ENCODE results near the gene USP15.

The USP15 gene

DNA sequence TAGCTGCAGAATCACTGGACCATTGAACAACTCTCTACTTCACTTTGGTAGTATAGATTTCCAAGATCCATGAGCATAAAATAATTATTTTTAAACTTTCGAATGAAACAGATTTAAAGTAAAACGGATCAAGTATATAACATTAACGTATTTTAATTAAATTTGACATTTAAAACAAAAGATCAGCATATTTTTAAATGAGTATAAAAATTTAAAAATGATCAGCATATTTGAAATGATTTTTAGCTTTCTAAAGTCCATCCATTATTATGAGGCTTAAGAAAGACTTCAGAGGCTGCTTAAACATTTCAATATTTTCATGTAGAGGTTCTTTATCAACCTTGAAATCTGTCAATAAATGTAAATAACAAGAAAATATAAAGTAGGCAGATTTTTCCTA lies 5.2 kb upstream of the USP15 start:
- DNase-seq (ENCODE audit: low read depth), result no peak
- no peak overlapping the region for H3K4me3 ChIP-seq (ENCODE audit: low read length)
- TF ChIP-seq, protein P1, sequence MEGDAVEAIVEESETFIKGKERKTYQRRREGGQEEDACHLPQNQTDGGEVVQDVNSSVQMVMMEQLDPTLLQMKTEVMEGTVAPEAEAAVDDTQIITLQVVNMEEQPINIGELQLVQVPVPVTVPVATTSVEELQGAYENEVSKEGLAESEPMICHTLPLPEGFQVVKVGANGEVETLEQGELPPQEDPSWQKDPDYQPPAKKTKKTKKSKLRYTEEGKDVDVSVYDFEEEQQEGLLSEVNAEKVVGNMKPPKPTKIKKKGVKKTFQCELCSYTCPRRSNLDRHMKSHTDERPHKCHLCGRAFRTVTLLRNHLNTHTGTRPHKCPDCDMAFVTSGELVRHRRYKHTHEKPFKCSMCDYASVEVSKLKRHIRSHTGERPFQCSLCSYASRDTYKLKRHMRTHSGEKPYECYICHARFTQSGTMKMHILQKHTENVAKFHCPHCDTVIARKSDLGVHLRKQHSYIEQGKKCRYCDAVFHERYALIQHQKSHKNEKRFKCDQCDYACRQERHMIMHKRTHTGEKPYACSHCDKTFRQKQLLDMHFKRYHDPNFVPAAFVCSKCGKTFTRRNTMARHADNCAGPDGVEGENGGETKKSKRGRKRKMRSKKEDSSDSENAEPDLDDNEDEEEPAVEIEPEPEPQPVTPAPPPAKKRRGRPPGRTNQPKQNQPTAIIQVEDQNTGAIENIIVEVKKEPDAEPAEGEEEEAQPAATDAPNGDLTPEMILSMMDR (conservative IDR thresholded peaks at IDR 0.05; ENCODE audit: low read depth, low read length), result no peak

DNA sequence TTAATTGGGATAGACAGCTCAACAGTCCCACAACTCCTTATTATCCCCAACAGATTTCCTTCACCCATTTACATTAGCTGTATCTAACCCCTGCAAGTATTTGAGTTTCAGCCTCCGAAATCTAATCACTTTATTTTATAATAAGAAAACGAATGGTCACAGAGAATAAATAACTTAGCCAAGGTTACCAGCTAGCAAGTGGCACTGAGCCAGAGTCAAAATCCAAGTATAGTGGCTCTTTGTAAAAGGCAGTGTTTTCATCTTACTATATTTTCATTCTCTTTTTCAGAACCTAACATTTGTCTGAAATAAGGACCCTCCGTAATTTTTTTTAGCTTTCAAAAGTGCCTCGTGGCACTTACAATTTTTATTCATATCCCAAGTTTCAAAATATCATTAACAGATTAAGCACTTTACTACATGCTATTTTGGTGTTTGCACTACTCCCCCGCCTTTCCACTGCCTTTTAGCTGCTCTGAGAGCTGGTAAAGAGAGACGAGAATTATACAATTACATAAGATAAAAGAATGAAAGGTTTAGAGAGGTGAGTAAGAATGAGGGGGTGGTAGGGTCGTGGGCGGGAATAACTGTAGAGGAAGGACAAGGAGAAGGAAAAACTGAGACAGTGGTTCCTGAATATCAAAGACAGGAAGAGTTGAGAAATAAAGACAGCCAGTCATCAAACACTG lies 3.7 kb upstream of the USP15 start:
- TF ChIP-seq, protein P1 (conservative IDR thresholded peaks at IDR 0.05; ENCODE audit: low read depth, low read length), result no peak
- DNase-seq (ENCODE audit: low read depth), result no peak
- no peak overlapping the region for H3K4me3 ChIP-seq (ENCODE audit: low read length)

DNA sequence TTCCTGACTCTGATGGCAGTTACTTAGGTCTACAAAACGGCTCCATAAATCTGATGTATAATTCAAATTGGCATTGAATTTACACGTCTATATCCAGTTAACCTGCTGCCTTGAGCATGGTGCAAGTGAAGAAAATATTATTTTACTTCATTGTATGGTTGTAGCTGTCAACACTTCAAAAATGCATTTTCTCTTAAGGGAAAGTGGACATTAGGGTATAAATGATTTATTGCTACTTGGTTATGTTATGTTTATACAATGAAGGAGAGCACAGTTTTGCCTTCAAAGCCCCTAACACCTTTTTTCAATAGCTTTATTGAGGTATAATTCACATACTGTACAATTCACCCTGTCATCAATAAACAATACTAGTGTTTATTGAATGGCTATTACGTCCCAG lies 2.0 kb upstream of the USP15 start:
- TF ChIP-seq, protein P1 (conservative IDR thresholded peaks at IDR 0.05; ENCODE audit: low read depth, low read length), result no peak
- no peak overlapping the region for H3K4me3 ChIP-seq (ENCODE audit: low read length)
- DNase-seq (ENCODE audit: low read depth), result no peak

DNA sequence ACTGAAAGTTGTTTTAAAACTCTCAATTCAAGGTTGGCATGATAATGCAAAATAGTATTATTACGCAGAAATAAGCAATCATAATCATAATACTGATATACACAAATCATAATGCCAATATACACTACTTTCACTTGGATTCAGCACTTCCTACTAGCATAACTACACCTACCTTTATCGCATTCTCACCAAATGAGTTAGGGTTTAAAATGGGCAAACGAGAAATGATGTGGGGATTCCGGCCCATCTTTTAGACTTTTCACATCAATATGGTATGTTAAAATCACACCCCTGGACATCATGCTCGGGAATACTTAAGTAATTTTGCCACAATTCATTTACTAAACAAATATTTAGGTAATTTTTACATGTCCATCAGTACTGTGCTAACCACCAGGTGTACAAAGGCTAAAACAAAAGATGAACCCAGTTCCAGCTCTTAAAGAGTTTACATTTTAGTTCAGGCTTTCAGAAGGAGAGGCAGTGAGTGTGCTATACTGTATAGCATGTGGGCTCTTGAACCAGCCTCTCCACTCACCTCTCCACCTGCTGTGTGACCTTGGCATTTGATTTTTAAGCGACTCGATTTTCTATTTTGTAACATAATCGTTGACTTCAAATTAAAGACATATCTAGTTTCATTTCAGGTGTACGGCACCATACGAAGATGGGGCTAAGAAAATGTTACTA lies 1.1 kb upstream of the USP15 start:
- peak overlapping the region; percentile 72 for H3K4me3 ChIP-seq (ENCODE audit: low read length)
- no peak for DNase-seq (ENCODE audit: low read depth)
- TF ChIP-seq, protein P1 (conservative IDR thresholded peaks at IDR 0.05; ENCODE audit: low read depth, low read length), result no peak

DNA sequence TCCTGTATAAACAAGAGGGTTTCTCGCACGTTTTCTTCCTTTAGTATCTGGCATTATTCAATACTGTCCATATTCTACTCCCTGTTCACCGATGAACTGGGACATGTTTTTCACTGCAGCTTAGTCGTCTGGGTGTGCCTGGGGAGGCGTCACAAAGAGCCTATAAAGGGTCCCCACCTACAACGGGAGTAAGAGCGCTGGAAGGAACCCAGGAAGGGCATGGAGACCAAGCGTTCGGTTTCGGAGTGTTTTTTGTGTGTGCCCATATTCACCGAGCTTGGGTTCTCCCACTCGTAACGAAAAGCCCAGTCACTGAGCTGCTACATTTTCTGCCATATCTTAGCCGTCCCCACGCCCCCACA lies 592 bp upstream of the USP15 start:
- H3K4me3 ChIP-seq (ENCODE audit: low read length), result peak overlapping the region; percentile 72
- DNase-seq (ENCODE audit: low read depth), result no peak
- TF ChIP-seq, protein P1 (conservative IDR thresholded peaks at IDR 0.05; ENCODE audit: low read depth, low read length), result no peak

DNA sequence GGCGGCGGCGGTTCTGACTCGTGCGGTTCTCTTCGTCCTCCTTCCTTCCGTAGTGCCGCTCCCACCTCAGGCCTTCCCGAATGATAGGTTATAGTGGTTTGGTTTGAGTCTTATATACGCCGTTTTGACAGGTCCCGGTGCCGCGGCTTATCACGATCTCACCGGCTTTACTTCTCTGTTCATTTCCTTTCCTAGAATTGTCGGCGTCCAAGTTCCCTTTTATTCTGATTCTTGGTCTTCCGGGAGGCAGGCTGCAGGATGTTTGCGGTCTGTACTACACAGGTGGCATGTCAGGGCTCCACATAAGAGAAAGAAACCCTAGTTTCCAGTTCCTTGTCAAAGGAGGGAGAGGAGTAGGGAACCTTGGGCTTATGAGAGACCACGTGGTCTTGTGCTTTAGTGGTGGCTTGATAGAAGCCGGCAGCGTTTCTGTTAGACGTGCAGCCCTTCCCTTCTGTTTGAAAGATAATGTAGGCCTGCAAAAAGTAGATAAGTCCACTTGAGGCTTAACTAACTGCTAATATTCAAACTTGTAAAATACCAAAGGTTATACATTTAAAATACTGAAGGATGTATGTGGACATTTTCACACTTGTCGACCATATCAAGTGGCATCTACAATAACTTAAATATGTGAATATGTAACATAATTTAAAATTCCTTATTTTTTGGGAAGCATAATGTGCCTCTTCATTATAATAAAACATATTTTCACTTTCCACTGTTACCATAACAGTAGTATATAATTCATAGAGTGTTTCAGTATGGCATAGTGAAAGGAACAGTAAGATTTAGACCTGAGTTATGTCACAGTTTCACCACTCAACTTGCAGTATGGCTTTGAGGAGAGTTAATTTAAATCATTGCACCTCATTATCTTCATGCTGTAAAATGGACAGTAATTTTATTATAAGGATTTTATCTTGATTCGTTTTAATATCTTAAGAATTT lies 804 bp downstream of the USP15 start:
- peak overlapping the region; percentile 72 for H3K4me3 ChIP-seq (ENCODE audit: low read length)
- DNase-seq (ENCODE audit: low read depth), result no peak
- TF ChIP-seq, protein P1 (conservative IDR thresholded peaks at IDR 0.05; ENCODE audit: low read depth, low read length), result no peak

Data from retinal pigment epithelial cell (primary cell).